HPDE6-E6E7 (cell line): ENCODE data around the gene MITF.
"Not testable (repeated sequence)": the region's sequence is repeated elsewhere in the genome, so short reads cannot be mapped to it uniquely, and the experiment has no call there.

ENCODE experiments used
- DNase-seq: peaks from one replicate; pipeline ENCODE4 v3.0.0; 2011; ENCODE audit warnings: missing footprints; ENCODE audit errors: extremely low spot score

MITF gene

DNA sequence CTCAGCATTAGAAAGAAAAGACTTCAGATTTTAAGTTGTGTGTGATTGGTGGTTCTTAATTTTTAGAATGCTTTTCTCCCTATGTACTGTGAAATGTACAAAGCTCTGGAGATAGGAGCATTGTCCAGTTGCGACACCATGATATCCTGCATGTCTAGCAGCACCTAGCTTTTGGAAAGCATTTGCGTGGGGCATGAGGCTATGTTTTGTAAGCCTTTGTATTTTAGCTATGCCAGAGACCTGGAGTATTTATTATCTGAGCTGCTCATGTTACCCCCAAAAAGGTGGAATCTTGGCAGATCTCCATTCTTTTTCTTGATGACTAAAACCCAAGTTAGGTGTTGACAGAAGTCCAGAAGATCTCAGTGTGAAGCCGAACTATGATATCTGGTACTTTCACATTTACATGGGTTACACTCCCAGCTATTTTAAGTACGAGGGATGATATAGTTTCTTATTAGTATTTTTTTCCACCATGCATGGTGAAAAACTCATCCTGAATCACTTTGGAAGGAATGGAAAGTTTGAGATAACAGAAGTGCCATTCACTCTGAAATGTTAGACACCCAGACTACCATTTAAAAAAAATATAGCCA is 133.6 kb downstream of the MITF start:
- no peak for DNase-seq

DNA sequence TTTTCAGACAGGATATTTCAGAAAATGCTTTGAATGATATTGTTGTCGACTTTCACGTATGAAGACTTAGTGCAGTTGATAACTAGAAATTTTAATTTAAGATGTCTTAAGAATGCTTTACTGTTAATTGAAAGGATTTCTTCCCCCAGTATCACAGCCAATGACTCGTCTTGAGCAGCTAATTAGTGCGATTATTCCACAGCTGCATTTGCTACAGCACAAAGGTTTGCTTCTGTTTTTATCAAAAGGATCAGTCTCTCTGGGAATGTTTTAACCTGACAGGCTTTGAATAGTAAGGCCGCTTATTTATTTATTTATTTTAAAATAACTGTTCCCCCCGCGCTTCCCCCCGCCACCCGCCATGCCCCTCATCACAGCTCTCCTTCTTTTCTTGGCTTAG is 136.8 kb downstream of the MITF start:
- DNase-seq, result no peak

DNA sequence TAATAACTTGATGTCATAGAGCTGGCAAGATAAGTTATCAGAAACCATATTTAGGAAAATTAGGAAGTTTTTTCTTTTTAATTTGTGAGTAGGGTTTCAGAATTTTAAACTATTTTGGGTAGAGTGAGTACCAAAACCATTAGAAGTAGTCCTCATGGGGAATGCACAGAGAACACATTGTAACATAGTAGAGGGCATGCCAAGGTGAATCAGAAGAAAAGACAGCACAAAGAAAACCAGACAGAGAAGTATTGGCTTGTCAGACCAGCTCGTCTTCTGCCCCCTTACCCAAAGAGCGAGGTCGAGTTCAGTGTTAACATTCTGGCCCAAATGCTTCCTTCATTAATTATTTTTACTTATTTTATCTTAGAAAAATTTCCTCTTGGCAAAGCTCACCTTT is 139.0 kb downstream of the MITF start:
- DNase-seq, result no peak

DNA sequence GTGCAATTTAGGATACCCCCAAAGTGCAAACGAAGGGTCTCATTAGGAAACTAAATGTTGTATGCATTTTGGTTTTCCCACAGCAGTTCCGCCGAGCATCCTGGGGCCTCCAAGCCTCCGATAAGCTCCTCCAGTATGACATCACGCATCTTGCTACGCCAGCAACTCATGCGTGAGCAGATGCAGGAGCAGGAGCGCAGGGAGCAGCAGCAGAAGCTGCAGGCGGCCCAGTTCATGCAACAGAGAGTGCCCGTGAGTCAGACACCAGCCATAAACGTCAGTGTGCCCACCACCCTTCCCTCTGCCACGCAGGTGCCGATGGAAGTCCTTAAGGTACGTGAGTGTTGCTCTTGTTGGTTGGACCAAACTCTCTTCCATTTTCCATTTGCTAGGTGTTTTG is 139.8 kb downstream of the MITF start:
- no peak for DNase-seq

DNA sequence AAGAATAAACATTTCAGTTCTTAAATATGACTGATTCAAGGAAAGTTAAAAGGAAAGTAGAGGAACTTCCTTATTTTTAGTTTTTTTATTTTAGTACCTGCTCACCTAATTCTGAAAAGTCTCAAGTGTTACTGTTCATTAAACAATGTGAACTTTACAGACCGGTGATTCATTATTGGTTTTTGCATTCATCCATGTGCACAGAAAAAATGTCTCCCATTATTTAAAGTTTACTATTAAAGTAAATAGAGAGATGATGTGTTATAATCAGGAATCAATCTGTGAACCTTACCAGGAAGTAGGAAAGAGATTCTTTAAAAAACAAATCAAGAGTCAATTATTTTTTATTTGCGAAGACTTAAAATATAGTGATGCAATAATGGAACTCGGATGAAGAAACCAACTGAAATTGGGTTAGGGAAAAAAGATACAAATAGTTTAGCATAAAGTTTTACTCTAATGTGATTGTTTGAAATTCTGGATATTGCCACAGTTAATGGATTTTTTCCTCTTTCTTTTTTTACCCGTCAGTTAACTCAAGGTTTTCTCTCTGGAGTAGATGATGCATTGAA is 140.9 kb downstream of the MITF start:
- DNase-seq, result no peak

DNA sequence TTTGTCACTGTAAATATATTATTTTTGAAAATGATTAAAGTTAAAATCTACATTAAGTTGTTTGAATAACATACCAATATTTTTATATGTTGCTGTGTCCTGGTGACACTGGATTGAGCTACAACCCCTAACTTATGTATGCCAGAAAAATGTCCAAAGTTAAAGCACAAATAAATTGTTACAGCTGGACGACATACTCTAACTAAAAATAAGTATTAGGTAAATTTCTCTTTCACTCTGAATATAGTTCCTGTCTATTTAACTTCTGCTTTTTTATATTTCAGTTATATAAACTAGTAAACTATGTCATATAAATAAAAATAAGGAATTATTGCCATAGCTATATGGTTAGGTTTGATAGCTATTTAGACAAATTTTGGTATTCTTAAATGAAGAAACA is 141.8 kb downstream of the MITF start:
- DNase-seq, result no peak

DNA sequence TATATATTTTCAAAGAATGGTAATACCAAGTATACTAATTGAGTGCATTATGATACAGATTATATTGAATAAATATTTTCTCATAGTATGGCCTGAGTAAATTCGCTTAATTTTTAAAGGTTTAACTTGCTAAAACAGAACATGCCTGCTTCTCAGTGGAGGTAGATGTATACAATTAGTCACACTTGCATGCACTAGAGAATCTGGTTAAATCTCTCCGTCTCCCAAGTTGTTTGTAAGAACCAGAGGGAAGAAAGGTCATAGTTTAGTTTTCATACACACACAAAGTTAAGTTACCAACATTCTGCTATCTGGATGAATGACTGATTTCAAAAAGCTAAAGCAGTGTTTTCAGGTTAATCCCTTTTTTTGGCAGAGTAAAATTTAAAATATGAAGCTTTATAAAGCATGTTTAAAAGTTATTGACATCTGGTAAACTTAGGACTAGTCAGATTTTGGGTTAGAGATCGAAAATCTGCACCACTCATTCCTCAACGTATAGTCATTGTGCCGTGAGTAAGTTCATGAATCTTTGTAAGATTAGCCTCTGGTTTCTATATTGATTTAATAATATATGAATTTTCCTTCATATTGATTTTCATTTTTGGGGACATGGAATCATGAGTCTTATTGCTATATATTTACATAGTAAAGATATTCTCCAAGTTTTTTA is 142.6 kb downstream of the MITF start:
- DNase-seq, result no peak

DNA sequence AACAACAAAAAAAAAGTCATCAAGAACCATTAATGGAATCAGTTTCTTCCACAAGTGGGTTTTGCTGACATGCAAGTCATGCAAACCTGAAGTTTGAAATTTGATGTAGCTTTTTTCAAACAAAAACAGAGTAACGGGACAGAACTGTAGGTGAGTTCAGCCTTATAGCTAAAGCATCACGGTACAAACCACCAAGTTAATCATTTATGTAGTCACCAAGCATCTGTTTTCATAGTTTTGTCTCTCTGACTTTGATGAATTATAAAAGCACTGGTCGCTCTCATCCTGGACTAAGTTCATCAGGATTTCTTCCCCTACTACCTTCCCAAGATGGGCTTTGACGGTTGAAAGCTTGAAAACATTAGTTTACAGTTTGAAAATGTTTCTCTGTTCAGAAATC is 143.3 kb downstream of the MITF start:
- DNase-seq, result no peak

DNA sequence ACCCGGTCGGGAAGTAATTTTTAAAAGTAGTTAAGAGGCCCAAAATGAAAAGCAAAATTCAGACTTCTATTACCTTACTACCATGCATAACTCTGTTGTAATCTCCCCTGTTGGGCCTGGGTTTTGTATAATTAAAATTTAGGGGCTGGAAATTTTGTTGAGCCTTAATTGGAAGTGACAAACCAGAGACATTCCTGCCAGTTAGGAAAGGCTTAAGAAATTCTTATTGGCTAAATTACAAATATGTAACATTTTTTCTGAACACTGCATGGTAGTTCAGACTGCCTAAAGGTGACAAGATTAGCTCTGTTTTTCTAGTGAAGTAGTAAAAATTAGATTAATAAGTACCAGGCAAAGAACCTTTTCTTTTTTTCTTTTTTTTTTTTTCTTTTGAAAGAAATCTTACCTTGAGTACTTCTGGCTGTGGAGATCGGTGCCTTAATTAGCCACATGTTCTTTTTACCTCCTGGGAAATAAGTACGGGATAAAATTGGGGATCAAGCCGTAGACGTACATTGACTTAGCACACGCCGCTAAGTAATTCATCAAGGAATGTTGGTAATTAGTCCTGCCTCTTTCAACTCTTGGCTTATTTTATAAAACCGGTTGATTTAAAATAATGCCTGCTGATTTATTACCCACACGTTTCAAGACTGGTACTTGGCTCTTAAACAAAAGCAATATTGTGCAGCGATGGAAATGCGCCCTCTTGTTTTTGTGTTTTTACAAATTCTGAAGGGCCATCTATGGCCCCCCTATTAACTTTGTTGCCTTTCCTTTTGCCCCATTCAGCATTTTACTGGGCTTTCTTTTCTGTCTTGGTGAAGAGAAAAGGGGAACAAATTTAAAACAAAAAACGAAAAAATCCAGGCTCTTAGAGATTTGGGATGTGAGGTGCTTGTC is 149.0 kb downstream of the MITF start:
- DNase-seq, result no peak

DNA sequence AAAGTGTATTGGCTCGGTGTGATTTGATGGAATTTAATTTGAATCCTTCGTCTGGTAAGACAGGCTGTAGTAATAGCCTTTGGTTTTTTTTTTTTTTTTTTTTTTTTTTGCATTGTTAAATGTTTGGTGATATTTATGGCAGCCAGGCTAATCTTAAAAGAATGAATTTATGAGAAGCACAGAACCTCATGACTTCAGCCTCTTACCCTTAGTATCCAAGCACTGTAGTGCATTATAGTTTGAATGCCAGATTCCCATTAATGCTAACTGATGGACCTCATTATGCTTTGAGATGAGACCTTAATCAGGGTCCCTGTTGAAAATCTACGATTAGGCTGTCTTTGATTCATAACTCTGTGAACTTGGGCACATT is 149.7 kb downstream of the MITF start:
- DNase-seq, result no peak

DNA sequence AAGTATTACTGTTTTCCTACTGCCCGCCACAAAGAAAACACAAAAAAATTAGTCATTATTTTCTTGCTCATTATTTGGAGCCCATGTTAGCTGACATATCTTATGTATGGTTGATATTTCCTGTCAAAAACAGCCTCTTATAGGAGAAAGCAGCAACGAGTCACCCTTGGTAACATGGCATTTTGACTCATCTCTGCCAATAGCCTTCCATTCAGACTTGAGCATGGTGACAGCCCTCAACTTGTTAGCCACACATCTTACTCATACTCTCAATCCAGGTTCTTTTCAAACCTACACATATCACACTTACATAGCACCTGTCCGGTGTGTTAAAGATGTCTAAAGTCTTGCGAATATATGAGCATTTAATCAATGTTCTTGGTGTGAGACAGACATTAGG is 150.8 kb downstream of the MITF start:
- peak; percentile 1 for DNase-seq

DNA sequence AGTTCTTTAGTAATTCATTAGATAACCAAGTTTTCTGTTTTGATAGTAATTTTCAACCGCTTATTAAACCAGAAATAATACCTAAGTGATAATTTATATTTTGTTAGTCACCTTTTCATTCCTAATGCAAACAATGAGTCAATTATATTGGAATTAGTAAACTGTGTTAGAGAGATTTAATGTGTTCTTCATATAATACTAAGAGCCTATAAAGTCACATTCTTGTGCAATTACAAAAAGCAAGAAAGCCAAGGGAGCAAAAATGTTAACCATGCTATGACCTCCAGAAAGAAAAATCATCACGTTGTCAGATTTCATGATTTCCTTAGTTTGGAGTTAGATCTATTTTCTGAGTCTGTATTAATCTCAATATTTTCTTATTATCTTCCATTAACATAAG is 151.4 kb downstream of the MITF start:
- DNase-seq, result no peak

DNA sequence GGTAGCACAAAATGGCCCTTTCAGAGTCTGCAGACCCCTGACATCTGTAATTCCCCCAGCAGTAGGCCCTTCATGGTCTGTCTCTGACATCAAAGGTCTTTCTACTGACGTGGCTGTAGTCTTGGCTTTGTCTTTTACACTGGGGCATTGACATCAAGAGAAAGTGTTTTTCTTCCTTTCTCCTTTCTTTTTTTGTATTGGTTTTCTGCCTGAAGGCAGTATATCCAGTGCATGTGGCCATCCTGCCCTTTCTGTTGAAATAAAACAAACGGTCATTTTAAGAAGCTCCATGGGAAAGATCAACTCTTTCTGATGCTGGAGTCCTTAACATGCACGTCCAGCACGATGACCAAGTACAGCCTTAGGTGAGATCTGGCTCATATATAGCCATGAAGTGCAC is 153.4 kb downstream of the MITF start:
- DNase-seq, result no peak

DNA sequence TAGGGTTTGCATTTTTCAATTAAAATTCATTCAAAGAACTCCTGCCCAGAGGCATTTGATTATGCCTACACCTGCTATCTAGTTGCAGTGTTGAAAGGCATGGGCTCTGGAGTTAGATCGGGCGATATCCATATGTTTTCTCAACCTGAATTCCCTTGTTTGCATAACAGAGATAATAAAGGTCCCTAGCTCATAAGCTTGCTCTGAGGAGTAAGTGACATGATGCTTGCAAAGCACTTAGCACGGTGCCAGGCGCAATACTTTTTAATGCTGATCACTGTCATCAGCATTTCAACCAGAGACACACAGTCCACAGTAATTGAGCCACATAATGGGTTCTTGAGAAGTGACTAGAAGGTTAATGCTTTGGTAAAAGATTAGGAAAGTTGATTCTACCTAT is 154.0 kb downstream of the MITF start:
- no peak for DNase-seq

DNA sequence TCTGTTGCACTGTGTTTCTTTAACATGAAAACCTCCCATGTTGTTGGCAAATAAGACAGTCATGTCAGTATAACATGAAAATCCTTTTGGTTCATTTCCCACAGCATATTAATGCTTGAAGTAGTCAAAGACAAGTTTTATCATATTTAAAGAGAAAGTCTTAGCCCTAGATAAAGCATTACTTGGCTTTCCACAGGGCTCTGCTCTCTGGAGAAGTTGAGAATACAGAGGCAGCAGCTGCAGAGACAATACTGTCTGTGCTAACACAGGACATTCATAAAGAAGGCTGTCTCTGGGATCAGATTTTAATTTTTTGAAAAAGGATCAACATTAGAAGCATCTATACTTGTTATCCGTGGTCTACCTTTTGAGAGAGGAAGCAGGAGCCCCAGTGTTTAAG is 156.8 kb downstream of the MITF start:
- no peak for DNase-seq

DNA sequence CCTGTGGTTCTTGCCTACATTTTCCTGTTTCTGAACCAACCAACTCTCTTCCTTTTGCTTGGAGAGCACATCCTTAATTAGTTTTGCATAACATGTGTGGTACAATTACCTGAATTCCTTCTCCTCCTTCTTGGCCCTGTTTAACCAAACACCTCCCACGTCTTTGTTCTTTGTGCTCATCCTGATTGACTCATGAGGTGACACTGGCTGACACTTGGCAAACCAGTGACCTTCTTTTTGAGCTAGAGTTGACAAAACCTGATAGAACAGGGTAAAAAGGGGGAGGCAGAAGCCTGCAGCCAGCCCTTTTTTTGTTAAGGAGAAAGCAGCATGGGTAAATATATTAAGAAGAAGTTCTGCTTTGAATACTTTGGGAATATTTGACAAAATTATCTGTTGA is 161.1 kb downstream of the MITF start:
- DNase-seq, result no peak

DNA sequence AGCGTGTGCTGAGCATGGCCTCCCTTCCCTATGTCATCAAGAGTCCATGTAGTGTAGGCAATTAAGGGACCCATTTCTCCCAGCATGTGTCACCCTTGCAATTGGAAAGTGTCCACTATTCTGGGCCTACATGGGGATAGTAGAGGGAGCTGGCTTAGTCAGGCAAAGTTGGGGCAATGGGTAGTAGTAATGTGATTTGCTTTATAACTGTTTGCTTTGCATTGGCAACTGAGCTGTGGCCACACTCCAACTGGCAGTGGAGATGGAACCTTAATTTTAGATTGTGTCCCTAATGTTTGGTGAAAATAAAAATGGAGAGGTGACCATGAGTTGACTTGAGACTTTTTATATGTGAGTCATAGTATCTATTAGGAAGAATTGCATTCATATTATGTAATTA is 162.5 kb downstream of the MITF start:
- DNase-seq, result no peak

DNA sequence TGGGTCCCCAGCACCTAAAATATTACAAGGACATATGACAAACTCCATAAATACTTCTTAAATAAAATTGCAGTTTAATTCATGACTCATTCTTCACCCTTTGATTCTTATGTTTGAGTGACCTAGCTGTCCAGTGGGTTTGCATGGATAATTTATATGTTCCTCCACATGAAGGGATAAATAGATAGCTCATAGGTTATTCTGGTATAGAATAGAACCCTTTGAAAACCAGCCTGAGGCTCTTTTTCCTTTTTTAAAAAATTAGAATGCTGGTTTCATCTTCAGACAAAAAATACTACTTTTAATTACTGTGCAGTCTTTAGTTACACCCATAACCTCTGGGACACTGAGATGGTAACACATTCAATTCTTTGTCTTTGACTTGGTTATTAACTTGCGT is 163.1 kb downstream of the MITF start:
- DNase-seq, result no peak

DNA sequence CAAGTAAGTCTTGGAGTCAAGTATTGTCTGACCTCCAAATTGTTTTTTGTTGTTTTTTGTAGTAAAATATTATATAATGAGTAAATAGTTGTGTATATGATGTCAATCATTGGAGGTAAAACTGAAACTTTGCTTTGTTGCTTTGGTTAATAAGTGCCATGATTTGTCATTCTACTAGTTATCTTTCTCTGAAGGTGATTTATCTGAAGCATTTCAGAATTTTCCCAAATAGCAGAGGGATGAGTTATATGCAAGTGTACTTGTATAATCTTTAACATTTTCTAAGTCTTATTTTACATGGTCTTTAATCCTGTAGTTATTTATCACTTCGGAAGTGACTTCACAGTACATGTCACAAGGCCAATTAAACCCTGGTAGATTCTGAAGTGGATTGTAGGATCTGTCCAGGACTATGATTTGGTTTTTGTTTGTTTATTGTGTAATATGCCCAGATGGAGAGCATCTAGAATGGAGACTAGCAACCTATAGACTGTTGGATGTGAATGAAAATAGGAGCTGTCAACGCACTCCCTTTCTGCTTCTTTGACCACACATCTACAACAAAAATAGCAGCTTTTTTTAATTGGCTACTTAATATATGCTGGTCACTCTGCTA is 167.2 kb downstream of the MITF start:
- no peak for DNase-seq

DNA sequence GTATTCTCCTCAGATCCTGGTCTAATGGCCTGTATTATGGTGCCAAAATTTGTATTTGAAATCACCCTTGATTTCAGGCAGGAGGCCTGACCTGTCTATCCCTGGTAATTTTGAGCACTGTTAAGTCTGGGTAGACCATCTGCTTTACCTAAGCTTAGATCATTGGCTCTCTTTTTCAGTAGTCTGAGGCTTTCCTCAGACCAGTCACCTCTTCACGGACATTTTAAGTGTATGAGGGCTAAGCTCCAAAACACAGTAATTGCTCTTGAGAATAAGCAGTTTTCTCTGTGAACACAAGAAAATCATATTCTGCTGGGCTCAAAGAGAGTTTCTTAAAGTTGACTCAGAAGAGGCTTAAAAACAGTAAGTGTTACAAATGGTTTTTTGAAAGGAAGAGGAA is 168.3 kb downstream of the MITF start:
- no peak for DNase-seq

DNA sequence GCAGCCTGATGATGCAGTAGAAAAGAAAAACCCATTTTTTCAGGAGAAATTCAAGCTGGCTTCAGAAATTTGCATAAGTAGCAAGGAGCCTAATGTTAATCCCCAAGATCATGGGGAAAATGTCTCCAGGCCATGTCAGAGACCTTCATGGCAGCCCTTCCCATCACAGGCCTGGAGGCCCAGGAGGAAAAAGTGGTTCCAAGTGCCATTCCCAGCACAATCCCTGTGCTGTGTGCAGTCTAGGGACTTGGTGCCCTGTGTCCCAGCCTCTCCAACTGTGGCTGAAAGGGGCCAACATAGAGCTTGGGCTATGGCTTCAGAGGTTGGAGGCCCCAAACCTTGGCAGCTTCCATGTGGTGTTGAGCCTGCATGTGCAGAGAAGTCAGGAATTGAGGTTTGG is 170.6 kb downstream of the MITF start:
- not testable (repeated sequence) for DNase-seq

DNA sequence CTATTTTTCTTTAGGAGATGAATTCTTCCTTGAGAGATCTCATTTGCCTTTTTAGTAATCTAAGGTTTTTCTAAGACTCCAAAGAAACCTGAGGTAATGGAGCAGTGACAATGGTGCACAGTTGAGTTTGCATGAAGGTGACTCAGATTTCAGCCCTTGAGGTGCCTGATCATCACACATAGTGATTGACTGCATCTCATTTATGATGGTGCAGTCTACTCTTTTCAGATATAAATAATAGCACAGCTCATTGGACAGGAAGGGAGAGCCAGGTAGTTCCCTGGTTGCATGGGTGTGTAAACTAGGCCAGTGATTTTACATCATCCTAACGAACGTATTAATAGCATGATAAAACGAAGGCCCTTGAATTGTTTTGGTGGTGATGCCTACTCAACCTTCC is 174.2 kb downstream of the MITF start:
- no peak for DNase-seq
